Activated naive CD4-positive, alpha-beta T cell treated with anti-CD3 and anti-CD28 coated beads, Interleukin-2, amount 50 U/mL, for 16 hours (primary cell): ENCODE results near the gene BUB1B.
"Not testable (repeated sequence)": the region's sequence is repeated elsewhere in the genome, so short reads cannot be mapped to it uniquely, and the experiment has no call there.

ENCODE experiments used
- DNase-seq: peaks from one replicate; pipeline ENCODE4 v3.0.0-alpha.2; 2020

The BUB1B gene

GRCh38 chr15:40137303-40138200 lies 23.3 kb upstream of the BUB1B start:
- DNase-seq = no peak

GRCh38 chr15:40138201-40138570 lies 22.7 kb upstream of the BUB1B start:
- not testable (repeated sequence) for DNase-seq

GRCh38 chr15:40142428-40142827 lies 18.4 kb upstream of the BUB1B start:
- DNase-seq = no peak

- no peak for DNase-seq
Observed at GRCh38 chr15:40146037-40146436, 14.8 kb upstream of the BUB1B start.

DNA sequence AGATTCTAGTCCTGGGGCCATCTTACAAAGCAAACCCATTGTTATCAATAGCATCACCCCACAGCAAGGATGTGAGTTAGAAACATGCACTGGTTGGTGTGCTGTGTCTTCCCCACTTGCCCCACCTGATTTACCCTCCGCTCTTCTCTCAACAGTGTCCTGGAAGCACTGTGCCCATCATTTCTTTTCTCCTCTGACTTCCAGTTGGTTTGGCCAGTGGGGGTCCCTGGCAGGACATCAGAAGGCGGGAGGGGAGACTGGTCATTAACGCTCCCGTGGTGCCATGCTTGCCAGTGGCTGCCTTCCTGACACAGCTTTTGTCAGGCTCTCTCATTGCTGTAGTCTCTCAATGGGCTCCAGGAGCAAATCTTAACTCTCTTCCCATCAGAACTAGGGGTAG lies 11.5 kb upstream of the BUB1B start:
- no peak for DNase-seq

DNA sequence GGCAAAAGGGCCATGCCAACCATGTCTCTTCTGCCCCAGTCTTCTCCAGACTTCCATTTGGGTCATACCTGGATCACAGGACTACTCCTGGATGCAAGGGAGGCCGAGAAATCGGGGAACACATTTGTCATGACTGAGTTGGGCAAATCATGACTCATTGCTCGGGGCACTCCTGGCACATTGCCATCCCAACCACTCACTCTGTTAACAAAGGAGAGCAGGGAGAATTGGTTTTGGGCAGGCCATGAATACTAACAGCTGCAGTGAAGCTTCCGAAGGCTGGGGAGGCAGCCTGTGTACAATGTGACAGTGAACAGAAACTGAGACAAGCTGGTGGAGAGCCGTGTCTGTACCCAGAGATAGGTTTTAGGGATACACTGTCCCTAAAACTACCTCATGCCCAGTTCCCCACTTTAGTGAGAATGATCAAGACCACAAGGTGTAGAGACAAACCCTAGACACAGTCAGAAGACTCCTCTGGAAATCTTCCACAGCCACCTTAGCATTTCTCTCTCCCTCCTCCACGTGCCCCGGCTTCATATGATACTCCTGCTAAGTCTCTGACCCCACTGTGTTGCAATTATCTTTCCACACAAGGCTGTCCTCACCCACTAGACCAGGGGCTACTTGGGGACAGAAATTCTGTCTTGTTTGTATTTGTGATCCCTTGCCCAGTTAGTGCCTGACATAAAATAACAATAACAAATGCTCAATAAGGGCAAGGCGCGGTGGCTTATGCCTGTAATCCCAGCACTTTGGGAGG lies 10.5 kb upstream of the BUB1B start:
- DNase-seq = no peak

DNA sequence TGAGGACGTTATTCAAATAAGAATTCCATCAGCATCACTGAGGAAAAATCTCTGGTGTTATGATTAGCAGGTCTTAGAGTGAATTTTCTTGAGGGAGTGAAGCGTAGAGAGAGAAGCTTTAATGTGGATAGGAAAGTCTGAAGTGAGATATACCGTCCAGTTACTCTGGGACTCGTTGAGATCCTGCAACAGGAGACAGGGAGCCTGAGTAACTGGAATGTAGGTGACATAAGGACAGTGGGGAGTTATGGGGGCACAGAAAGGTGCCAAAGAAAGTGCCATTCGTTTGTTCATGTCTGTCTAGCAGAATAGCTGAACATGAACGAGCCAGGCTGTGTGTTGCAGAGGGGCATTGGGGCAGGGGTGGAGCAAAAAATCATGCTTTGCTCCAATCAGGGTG lies 9.4 kb upstream of the BUB1B start:
- no peak for DNase-seq

DNA sequence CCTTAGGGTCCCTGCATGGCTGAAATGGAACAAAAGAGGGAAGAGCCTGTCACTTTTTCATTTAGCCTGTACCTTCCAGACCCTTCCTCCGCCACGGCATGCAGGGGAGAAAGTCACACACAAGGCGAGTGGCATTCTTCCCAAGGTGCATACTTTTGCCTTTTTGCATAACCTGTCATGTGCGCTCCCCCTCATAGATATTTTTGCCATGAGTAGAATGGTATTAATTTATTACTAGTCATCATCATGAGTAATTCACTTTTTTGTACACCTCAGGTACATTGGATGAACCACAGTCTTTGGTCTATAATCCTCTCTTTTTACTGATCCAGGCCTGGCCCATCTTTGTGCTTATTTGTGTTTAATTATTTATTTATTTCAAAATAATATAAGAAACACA lies 8.9 kb upstream of the BUB1B start:
- no peak for DNase-seq

- not testable (repeated sequence) for DNase-seq
Observed at GRCh38 chr15:40154821-40155220, 6.0 kb upstream of the BUB1B start.

- no peak for DNase-seq
Observed at GRCh38 chr15:40155270-40155910, 5.5 kb upstream of the BUB1B start.

DNA sequence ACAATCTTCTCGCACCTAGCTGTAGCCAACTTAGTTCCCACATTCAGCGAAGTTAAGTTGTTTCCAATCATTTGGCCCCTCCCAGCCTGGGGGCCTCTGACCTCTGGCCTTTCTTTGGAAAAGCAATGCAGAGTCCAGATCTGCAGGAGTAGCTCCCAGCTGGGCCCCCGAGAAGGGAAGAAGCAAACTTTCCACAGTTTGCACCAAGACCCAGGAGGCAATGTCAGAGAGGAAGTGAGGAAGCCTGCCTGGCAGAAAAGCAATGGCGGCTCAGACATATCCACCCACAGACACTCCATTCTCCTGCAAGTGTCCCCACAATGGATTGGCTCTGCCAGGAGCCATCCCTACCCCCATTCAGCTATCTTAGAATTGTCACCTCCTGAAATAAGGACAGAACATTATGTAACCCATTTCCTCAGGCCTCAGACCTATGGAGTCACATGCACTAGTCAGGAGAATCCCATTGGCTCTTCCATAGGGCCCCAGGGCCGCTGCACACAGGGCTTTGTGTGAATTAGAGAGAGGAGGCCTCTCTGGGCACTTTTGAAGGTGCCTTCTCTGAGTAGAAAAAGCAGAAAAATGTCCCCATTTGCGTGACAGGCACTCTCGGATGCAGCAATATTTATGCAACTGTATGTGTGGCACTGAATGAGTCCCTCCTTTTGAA lies 3.0 kb upstream of the BUB1B start:
- DNase-seq = no peak

DNA sequence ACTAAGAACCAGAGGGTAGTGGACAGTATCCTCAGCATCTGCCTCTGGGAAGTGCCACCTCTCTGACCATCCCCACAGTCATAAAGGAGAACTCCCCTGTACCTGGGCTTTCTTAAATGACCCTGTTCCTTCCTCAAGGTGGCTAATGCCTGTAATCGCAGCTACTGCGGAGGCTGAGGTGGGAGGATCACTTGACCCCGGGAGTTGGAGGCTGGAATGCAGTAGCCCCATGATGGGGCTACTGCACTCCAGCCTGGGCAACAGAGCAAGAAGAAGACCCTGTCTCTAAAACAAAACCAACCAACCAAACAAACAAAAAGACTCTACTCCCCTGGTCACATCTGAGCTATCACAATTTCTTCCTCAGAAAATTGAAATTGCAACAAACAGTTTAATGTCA lies 848 bp upstream of the BUB1B start:
- DNase-seq = no peak

DNA sequence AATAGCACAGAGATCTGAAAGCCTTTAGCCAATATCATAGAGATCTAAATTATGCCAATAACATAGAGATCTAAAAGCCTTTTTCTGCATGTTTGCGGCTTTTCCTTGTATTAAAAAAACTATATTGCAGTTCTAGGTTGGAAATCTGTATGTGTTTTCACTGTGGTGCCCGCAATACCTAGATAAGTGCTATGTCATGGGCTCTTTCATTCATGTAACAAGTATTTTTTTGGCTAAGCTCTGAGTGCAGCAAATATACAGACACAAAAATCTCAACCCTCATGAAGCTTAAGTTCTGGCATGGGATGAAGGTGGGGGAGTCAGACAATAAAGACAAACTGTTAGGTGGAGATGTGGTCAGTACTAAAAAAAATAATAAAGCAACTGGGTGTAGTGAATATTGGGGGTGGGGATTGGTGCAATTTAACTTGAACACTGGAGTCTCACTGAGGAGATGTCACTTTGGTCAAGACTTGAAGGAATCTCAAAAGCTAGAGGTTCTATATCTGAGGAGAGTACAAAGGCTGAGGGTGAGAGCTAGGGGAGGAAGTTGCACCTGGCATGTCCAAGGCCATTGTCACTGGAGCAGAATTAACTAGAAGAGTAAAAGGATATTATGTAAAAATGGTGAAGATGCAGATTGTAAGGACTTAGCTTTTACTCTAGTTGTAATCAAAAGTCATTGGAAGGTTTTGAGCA lies 973 bp downstream of the BUB1B start:
- no peak for DNase-seq

DNA sequence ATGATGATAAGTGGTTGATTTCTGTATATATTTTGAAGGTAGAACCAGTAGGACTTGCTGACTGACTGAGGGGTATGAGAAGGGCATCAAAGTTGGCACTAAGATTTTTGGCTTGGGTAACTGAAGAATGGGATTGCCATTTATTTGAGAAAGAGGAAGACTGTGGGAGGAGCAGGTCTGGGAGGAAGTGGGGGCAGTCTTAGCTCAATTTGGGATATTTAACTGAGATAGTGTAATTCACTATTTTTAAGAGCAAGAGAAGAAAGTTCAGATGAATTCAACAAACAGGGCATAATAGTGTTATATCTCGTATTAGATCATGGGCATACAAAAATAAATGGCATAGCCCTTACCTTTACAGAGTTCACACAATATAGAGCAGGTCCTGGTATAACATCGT lies 1.7 kb downstream of the BUB1B start:
- DNase-seq = no peak

DNA sequence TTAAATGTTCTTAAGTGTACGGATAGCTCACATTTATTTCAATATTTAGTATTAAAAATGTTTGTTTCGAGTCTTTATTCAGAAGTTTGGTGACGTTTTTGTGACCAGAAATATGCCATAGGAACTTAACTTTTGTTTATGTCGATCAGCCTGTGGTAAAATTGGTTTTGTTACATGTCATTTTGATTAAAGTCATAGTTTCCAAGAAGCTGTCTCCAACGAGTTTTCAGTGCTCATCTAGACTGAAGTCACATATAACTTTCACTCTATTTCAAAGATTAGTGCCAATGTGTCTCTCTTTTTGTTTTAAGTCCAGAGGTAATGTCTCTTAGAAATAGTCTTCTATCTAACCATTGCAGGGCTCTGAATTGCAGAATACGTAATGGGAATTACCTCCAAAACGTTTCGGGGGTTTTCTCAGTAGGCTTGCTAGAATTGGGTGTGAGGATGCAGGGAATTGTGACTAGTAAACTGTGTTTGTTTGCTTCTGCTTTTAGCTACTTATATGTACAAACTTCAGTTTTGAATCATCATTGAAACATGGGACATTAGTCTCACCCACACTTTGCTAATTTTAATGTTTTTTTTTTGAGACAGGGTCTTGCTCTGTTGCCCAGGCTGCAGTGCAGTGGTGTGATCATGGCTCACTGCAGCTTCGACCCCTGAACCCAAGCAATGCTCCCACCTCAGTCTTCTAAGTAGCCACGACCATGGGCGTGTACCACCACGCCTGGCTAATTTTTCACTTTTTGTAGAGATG lies 3.0 kb downstream of the BUB1B start:
- no peak for DNase-seq

- not testable (repeated sequence) for DNase-seq
Observed at GRCh38 chr15:40167374-40167773, 6.5 kb downstream of the BUB1B start.

DNA sequence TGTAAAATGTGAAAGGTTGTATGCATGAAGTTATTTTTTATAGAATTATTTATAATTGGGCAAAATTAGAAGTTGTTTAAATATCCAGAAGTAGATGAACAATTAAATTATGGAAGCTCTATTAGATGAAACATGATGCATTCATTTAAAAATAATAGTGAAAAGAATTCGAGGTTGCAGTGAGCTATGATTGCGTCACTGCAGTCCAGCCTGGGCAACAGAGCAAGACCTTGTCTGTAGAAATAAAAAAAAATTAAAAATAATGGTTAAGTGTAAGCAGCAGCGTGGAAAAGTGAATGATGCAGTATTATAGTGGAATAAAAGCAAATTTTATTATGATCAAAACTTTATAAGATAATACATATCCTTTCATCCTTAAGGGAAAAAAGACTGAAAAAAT lies 14.3 kb downstream of the BUB1B start:
- DNase-seq = no peak

DNA sequence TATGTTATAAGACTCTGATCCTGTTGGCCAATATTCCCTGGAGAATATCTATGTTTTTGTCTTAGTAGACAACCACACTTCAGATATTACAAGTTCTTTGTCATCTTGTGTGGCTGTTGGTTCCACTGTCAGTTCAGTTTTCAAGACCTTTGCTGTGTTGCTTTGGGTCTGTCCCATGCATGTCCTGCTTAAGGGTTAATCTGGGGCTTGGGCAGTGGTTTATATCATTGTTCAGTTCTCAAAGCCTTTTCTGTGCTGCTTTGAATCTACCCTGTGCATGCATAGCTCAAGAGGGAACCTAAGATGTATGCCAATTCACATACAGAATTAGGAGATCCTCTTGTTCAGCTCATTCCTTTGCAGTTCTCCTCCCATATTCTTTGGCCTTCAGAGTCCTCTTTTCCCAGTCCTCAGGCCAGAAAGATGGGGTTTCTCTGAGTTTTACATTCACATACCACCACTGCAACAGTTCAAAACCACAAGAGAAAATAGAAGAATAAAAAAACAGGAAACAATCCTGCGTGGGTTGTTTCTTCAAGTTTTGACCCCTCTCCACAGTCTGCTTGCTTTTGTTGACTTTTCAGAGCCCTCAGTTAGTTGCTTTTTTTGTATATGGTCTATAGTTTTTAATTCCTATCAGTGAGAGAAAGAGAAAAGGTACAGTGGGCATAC lies 21.6 kb downstream of the BUB1B start:
- DNase-seq = no peak

- no peak for DNase-seq
Observed at GRCh38 chr15:40183636-40184463, 23.0 kb downstream of the BUB1B start.

DNA sequence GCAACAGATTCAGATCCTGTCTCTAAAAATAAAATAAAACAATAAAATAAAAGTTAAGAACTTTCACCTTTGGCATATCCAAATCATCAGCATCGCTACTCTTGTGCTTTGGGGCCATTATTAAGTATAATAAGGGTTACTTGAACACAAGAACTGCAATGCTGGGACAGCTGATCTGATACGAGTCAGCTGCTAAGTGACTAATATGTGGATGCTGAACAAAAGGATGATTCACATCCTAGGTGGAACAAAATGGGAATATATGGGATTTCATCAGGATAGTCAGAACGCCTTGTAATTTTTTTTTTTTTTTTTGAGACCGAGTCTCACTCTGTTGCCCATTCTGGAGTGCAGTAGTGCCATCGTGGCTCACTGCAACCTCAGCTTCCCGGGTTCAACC lies 29.7 kb downstream of the BUB1B start:
- no peak for DNase-seq
